WTC11 (cell line): Measurements from ENCODE around the gene CMC2.

Experiments used
- KAT7 ChIP-seq: sonication (generic); formaldehyde crosslinking; IDR thresholded peaks from 2 replicates; pipeline ENCODE4 v1.8.1; 2023; ENCODE audit warnings: missing genetic modification reagents, mild to moderate bottlenecking, borderline replicate concordance
- TF ChIP-seq, protein P1 (sequence below): sonication (generic); formaldehyde crosslinking; IDR thresholded peaks from 2 replicates; pipeline ENCODE4 v1.8.1; 2022; ENCODE audit warnings: low read depth, missing genetic modification reagents, borderline replicate concordance
- TF ChIP-seq, protein P2 (sequence below): sonication (generic); formaldehyde crosslinking; IDR thresholded peaks from 2 replicates; pipeline ENCODE4 v1.8.1; 2023; ENCODE audit warnings: mild to moderate bottlenecking, missing genetic modification reagents, moderate library complexity
- TF ChIP-seq, protein P3 (sequence below): sonication (generic); formaldehyde crosslinking; IDR thresholded peaks from 2 replicates; pipeline ENCODE4 v1.8.0; 2023; ENCODE audit warnings: missing genetic modification reagents

DNA sequence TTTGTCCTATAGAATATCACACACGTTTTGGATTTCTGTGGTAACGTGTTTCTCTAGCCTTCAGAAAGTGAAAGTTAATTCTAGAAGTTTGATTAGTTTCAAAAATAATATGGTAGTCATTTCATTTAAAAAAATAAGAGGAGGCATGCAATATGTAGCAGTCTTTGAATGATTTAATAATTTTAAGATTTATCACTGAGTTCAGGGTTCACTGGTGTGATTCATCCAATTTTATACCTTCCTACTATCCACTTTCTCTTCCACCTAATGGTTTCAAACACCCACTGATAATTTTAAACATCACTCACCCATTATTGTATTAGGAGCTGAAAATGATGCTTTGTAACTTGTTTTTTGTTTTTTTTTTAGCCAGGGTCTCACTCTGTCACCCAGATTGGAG, 42.3 kb downstream of the CMC2 start:
- TF ChIP-seq, protein P1, sequence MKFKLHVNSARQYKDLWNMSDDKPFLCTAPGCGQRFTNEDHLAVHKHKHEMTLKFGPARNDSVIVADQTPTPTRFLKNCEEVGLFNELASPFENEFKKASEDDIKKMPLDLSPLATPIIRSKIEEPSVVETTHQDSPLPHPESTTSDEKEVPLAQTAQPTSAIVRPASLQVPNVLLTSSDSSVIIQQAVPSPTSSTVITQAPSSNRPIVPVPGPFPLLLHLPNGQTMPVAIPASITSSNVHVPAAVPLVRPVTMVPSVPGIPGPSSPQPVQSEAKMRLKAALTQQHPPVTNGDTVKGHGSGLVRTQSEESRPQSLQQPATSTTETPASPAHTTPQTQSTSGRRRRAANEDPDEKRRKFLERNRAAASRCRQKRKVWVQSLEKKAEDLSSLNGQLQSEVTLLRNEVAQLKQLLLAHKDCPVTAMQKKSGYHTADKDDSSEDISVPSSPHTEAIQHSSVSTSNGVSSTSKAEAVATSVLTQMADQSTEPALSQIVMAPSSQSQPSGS (CRISPR knock-in tag): no peak
- TF ChIP-seq KAT7 (CRISPR knock-in tag): no peak
- TF ChIP-seq, protein P2, sequence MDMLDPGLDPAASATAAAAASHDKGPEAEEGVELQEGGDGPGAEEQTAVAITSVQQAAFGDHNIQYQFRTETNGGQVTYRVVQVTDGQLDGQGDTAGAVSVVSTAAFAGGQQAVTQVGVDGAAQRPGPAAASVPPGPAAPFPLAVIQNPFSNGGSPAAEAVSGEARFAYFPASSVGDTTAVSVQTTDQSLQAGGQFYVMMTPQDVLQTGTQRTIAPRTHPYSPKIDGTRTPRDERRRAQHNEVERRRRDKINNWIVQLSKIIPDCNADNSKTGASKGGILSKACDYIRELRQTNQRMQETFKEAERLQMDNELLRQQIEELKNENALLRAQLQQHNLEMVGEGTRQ (CRISPR knock-in tag): no peak
- TF ChIP-seq, protein P3, sequence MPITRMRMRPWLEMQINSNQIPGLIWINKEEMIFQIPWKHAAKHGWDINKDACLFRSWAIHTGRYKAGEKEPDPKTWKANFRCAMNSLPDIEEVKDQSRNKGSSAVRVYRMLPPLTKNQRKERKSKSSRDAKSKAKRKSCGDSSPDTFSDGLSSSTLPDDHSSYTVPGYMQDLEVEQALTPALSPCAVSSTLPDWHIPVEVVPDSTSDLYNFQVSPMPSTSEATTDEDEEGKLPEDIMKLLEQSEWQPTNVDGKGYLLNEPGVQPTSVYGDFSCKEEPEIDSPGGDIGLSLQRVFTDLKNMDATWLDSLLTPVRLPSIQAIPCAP (CRISPR knock-in tag): no peak
